ENCODE results near the gene MICAL3.

DNA sequence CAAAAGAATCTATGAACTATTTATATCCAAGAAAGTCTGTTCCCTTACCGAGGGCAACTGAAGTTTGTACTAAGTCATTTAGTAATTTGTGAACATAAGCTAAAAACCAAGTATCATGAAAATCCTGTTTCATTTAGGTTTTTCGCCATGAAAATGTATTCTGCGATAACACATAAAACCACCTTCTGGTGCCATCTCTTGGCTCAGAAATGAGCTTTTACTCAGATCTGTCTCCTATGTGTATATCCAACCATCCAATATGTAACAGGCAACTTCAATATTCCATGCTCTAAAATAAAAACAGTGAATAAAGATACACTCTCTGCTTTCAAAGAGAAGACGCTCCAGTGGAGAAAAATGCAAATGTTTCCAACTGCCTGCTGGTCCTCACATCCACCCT, 132.0 kb downstream of the MICAL3 start:
- TF ChIP-seq, protein P1, sequence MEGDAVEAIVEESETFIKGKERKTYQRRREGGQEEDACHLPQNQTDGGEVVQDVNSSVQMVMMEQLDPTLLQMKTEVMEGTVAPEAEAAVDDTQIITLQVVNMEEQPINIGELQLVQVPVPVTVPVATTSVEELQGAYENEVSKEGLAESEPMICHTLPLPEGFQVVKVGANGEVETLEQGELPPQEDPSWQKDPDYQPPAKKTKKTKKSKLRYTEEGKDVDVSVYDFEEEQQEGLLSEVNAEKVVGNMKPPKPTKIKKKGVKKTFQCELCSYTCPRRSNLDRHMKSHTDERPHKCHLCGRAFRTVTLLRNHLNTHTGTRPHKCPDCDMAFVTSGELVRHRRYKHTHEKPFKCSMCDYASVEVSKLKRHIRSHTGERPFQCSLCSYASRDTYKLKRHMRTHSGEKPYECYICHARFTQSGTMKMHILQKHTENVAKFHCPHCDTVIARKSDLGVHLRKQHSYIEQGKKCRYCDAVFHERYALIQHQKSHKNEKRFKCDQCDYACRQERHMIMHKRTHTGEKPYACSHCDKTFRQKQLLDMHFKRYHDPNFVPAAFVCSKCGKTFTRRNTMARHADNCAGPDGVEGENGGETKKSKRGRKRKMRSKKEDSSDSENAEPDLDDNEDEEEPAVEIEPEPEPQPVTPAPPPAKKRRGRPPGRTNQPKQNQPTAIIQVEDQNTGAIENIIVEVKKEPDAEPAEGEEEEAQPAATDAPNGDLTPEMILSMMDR (IDR thresholded peaks at IDR 0.05), result no peak
- no peak for TF ChIP-seq EP300 (IDR thresholded peaks at IDR 0.05)

All from suprapubic skin (tissue), 3 donors.